ACC112 (cell line): ENCODE results near the gene CIAO2B.
"Not testable (repeated sequence)": the region's sequence is repeated elsewhere in the genome, so short reads cannot be mapped to it uniquely, and the experiment has no call there.

Source experiments
- H2AFZ ChIP-seq: fragments of 200-600 bp; sonication (generic); one replicate; pipeline ENCODE4 v1.6.0; 2017; ENCODE audit warnings: antibody characterized with exemption, low read length; ENCODE audit not compliant: unreplicated experiment
- H3K27ac ChIP-seq: fragments of 200-600 bp; sonication (generic); 2 replicates; pipeline ENCODE4 v1.5.1; 2014; ENCODE audit warnings: low read depth, mild to moderate bottlenecking, antibody characterized with exemption, low read length, moderate library complexity
- H3K27me3 ChIP-seq: fragments of 200-600 bp; sonication (generic); 2 replicates; pipeline ENCODE4 v1.6.1; 2014; ENCODE audit warnings: mild to moderate bottlenecking, antibody characterized with exemption, low read length, moderate library complexity, mixed read lengths; ENCODE audit not compliant: insufficient read depth
- H3K36me3 ChIP-seq: fragments of 200-600 bp; sonication (generic); 2 replicates; pipeline ENCODE4 v1.6.1; 2016; ENCODE audit warnings: mild to moderate bottlenecking, antibody characterized with exemption, low read length, moderate library complexity, mixed read lengths; ENCODE audit not compliant: insufficient read depth
- H3K4me1 ChIP-seq: fragments of 200-600 bp; sonication (generic); one replicate; pipeline ENCODE4 v1.6.1; 2016; ENCODE audit warnings: low read length, mixed read lengths; ENCODE audit not compliant: insufficient read depth, unreplicated experiment, control insufficient read depth
- H3K4me3 ChIP-seq: fragments of 200-600 bp; sonication (generic); 2 replicates; pipeline ENCODE4 v1.5.1; 2014; ENCODE audit warnings: mild to moderate bottlenecking, low read depth, low read length
- H3K79me2 ChIP-seq: fragments of 200-600 bp; sonication (generic); one replicate; pipeline ENCODE4 v1.6.0; 2016; ENCODE audit warnings: low read length; ENCODE audit not compliant: control insufficient read depth, unreplicated experiment, insufficient read depth

Gene CIAO2B

DNA sequence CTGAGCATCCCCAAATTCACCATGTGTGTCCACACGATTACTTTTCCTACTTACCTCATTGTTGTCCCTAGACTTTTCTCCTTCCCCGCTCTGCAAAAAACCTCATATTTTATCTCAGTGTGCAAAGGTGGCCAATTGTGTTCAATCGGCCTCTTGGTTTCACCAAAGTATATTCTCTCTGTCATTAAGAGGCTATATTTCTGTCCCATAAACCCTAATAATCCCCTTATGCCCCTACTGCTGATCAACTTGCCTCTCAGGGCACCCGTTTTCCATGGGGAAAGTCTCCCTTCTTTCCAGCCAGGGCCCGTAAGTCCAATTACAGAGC, 12.7 kb upstream of the CIAO2B start:
- H3K4me1 ChIP-seq, result no peaks in the 10 kb centered on the region
- no peak overlapping the region for H2AFZ ChIP-seq
- H3K79me2 ChIP-seq, result no peaks in the 10 kb centered on the region
- no peak overlapping the region for H3K4me3 ChIP-seq
- H3K36me3 ChIP-seq, result no peaks in the 10 kb centered on the region; the same call in 1 of the 2 replicates
- H3K27ac ChIP-seq, result no peak overlapping the region
- H3K27me3 ChIP-seq, result no peaks in the 10 kb centered on the region; the same call in 1 of the 2 replicates

DNA sequence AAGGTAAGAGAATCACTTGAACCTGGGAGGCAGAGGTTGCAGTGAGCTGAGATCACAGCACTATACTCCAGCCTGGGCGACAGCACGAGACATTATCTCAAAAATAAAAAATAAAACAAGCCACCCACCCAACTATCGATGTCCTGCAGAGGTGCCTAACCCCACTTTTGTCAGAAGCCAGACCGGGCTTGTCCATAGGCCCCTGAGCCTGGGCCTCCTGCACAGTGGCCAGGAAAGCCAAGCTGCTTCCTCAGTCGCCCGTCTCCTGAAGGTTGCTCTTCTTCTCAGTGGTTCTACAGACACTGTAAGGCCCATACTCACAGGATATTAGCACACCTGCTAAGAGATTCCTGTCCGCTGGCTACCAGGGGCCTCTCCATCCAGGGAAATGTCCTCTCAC, 12.3 kb upstream of the CIAO2B start:
- Histone ChIP-seq H3K79me2 (no peaks in the 10 kb centered on the region), H2AFZ (no peak overlapping the region), H3K36me3 (no peaks in the 10 kb centered on the region; the same call in 1 of the 2 replicates), H3K4me1 (no peaks in the 10 kb centered on the region), H3K27ac (no peak overlapping the region), H3K4me3 (no peak overlapping the region), H3K27me3 (no peaks in the 10 kb centered on the region; the same call in 1 of the 2 replicates)

DNA sequence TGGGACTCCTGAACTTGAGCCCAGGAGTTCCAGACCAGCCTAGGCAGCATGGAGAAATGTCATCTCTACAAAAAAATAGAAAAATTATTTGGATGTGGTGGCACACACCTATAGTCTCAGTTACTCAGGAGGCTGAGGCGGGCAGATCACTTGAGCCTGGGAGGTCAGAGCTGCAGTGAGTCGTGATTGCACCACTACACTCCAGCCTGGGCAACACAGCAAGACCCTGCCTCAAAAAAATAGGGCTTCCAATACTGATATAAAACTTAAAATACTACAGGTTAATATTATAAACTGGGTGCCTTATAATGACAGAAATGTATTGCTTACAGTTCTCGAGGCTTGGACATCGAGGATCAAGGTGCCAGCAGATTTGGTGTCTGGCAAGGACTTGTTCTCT, 11.7 kb upstream of the CIAO2B start:
- Histone ChIP-seq H3K4me1 (no peaks in the 10 kb centered on the region), H3K4me3 (no peak overlapping the region), H3K27me3 (no peaks in the 10 kb centered on the region; the same call in 1 of the 2 replicates), H3K27ac (no peak overlapping the region), H3K36me3 (no peaks in the 10 kb centered on the region; the same call in 1 of the 2 replicates), H2AFZ (no peak overlapping the region), H3K79me2 (no peaks in the 10 kb centered on the region)

DNA sequence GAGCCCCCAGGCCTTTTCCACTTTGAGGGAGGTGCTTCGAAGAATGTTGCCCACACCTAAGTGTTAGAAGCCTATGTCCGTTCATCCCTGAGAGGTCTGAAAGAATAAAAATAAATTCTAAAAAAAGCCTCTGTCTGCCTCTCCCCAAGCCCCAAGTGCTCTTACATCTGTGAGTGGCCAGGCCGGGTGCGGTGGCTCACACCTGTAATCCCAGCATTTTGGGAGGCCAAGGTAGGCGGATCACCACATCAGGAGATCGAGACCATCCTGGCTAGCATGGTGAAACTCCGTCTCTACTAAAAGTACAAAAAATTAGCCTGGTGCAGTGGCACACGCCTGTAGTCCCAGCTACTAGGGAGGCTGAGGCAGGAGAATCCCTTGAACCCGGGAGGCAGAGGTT, 10.8 kb upstream of the CIAO2B start:
- not testable (repeated sequence) for H3K27me3 ChIP-seq, H3K27ac ChIP-seq, H3K79me2 ChIP-seq, H3K4me3 ChIP-seq, H3K4me1 ChIP-seq, H3K36me3 ChIP-seq, H2AFZ ChIP-seq

DNA sequence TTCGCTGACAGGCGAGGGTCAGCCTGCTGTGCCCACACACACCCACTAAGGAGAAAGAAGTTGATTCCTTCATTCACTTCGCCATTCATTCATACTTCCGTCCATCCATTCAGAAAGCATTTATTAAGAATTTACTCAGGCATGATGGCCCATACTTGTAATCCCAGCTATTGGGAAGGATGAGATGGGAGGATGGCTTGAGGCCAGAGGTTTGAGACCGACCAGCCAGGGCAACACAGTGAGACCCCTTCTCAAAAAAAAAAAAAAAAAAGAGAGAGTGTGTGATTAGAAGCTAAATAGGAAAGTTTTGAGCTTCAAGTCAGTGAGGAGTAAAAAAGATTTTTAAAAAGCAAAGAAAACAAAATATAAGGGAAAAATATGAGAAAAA, 9.8 kb upstream of the CIAO2B start:
- Histone ChIP-seq H3K27ac (no peak overlapping the region), H3K36me3 (no peaks in the 10 kb centered on the region; the same call in 1 of the 2 replicates), H3K4me1 (no peaks in the 10 kb centered on the region), H3K27me3 (no peaks in the 10 kb centered on the region; the same call in 1 of the 2 replicates), H2AFZ (no peak overlapping the region), H3K4me3 (no peak overlapping the region), H3K79me2 (no peaks in the 10 kb centered on the region)

DNA sequence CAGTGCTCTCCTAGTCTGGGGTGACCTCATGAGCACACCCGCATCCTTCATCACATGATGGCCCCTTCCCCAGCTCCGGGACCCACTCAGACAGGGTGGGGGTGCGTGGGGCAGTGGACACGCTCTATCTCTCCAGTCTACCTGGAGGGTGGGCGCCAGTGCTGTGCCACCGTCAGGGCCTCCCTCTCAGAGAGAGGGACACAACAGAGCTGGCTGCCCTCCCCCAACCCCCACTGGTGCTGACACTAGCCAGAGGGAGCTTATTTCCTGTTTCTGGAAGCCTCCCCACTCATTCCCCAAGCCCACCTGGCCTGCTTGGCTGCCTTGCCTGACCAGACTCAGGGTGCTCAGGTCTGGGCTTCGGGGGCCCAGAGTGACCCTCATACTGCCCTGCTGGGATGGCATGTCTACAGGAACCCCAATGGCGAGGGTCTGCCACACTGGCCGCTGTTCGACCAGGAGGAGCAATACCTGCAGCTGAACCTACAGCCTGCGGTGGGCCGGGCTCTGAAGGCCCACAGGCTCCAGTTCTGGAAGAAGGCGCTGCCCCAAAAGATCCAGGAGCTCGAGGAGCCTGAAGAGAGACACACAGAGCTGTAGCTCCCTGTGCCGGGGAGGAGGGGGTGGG, 9.3 kb upstream of the CIAO2B start:
- Histone ChIP-seq H2AFZ (no peak overlapping the region), H3K27me3 (no peaks in the 10 kb centered on the region; the same call in 1 of the 2 replicates), H3K4me1 (no peaks in the 10 kb centered on the region), H3K36me3 (no peaks in the 10 kb centered on the region; the same call in 1 of the 2 replicates), H3K4me3 (no peak overlapping the region), H3K27ac (no peak overlapping the region), H3K79me2 (no peaks in the 10 kb centered on the region)

DNA sequence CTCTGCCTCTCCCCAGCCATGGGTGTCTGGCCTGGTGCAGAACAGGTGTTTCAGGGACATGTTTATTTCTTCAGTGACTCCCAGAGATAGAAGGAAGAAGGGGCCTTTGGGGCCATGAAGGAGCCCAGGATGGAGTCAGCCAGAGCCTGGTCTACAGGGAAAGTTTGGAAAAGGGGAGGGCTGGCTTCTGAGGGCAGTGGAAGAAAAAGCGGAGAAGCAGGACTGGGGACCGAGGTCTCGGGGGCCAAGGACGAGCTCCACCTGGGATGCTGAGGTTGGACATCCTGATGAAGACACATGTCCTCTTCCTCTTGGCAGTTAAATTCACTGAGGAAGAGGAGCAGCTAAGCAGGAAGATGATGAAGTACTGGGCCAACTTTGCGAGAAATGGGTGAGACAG, 8.8 kb upstream of the CIAO2B start:
- H3K4me3 ChIP-seq, result no peak overlapping the region
- H3K27me3 ChIP-seq, result no peaks in the 10 kb centered on the region
- no peak overlapping the region for H3K27ac ChIP-seq
- H2AFZ ChIP-seq, result no peak overlapping the region
- H3K36me3 ChIP-seq, result no peaks in the 10 kb centered on the region; the same call in 1 of the 2 replicates
- no peaks in the 10 kb centered on the region for H3K79me2 ChIP-seq
- H3K4me1 ChIP-seq, result no peaks in the 10 kb centered on the region

DNA sequence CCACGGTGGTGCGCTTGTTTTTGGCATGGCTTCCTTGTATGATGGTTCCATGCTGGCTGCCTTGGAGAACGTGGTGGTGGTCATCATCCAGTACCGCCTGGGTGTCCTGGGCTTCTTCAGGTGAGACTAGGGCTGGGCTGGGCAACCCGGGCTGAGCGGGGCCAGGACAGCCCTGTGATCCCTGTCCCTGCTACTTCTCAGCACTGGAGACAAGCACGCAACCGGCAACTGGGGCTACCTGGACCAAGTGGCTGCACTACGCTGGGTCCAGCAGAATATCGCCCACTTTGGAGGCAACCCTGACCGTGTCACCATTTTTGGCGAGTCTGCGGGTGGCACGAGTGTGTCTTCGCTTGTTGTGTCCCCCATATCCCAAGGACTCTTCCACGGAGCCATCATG, 6.0 kb upstream of the CIAO2B start:
- no peaks in the 10 kb centered on the region for H3K27me3 ChIP-seq
- H3K36me3 ChIP-seq, result no peaks in the 10 kb centered on the region; the same call in 1 of the 2 replicates

DNA sequence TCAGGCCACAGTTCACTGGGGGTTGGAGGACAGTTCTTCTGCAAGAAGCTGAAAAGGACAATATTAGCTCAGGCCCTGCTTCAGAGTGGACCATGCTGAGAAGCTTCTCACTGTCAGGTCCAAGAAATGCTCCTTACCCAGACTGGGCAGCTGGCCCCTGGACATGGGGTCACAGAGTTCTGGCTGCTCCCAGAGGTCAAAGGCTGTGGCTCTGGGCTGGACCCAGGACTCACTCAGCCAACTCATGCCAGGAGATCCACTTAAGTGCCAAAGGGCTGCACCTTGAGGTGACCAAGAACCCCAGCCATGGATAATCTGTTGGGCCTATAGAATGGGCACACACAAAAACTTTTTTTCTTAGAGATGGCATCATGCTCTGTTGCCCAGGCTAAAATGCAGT, 5.2 kb upstream of the CIAO2B start:
- peaks cover 13% of the 10 kb centered on the region for H3K79me2 ChIP-seq

More for the DNA sequence above, 6.0 kb upstream of the CIAO2B start:
- Histone ChIP-seq H3K27ac (no peak overlapping the region), H3K4me1 (peaks cover 10% of the 10 kb centered on the region), H3K4me3 (no peak overlapping the region), H2AFZ (no peak overlapping the region), H3K79me2 (peaks cover 13% of the 10 kb centered on the region)

DNA sequence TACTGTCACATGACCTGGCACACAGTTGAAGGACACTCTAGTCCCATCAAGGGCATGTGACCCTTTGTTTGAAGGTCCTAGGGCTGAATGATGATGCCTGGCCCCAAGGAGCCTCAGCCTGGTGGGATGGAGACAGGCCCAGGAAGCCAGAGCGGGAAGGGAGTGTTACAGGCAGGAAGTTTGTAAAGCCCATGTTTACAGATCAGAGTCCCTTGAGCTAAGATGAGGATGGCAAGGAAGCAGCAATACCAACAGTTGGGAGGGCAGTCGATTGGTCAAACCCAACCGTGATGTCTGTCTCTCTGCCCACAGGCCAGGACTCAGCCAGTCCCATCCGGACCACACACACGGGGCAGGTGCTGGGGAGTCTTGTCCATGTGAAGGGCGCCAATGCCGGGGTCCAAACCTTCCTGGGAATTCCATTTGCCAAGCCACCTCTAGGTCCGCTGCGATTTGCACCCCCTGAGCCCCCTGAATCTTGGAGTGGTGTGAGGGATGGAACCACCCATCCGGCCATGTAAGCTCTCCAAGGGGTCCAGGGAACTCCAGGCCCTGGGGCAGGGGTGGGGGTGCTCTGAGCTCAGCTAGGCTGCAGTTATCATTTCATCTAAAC, 3.6 kb upstream of the CIAO2B start:
- Histone ChIP-seq H3K36me3 (no peaks in the 10 kb centered on the region; the same call in 1 of the 2 replicates), H3K27ac (no peak overlapping the region), H3K4me3 (no peak overlapping the region), H3K79me2 (peaks cover 18% of the 10 kb centered on the region), H2AFZ (no peak overlapping the region), H3K4me1 (peaks cover 10% of the 10 kb centered on the region), H3K27me3 (no peaks in the 10 kb centered on the region)

More for the DNA sequence above, 5.2 kb upstream of the CIAO2B start:
- no peak overlapping the region for H3K4me3 ChIP-seq
- no peak overlapping the region for H2AFZ ChIP-seq
- peaks cover 10% of the 10 kb centered on the region for H3K4me1 ChIP-seq
- no peak overlapping the region for H3K27ac ChIP-seq
- no peaks in the 10 kb centered on the region; the same call in 1 of the 2 replicates for H3K36me3 ChIP-seq
- H3K27me3 ChIP-seq, result no peaks in the 10 kb centered on the region
